ENCODE measurements around the gene FAM120B.

- TF ChIP-seq CTCF (IDR thresholded peaks at IDR 0.05; ENCODE audit: poor library complexity, severe bottlenecking): no peak
- TF ChIP-seq SMC3 (conservative IDR thresholded peaks at IDR 0.05; ENCODE audit: poor library complexity): no peak
- TF ChIP-seq TAF1 (IDR thresholded peaks at IDR 0.05; ENCODE audit: low read depth): no peak
- TF ChIP-seq REST (IDR thresholded peaks at IDR 0.05; ENCODE audit: borderline replicate concordance): no peak
- no peak for TF ChIP-seq POLR2AphosphoS5 (IDR thresholded peaks at IDR 0.05)
- TF ChIP-seq RAD21 (conservative IDR thresholded peaks at IDR 0.05): no peak
- no peak for TF ChIP-seq EZH2 (IDR thresholded peaks at IDR 0.05; ENCODE audit: borderline replicate concordance, insufficient read depth, low read length, poor library complexity, severe bottlenecking)
Measured at GRCh38 chr6:170369403-170369802, 62.8 kb downstream of the FAM120B start.
